Fibroblast of skin of left biceps (primary cell): ENCODE results near the gene EVI5L.

ENCODE experiments used
- DNase-seq, 2 experiments: peaks; one replicate each; pipeline ENCODE4 v3.0.0-alpha.2; 2013; ENCODE audit warnings: low read depth in 2 of 2

EVI5L gene

DNA sequence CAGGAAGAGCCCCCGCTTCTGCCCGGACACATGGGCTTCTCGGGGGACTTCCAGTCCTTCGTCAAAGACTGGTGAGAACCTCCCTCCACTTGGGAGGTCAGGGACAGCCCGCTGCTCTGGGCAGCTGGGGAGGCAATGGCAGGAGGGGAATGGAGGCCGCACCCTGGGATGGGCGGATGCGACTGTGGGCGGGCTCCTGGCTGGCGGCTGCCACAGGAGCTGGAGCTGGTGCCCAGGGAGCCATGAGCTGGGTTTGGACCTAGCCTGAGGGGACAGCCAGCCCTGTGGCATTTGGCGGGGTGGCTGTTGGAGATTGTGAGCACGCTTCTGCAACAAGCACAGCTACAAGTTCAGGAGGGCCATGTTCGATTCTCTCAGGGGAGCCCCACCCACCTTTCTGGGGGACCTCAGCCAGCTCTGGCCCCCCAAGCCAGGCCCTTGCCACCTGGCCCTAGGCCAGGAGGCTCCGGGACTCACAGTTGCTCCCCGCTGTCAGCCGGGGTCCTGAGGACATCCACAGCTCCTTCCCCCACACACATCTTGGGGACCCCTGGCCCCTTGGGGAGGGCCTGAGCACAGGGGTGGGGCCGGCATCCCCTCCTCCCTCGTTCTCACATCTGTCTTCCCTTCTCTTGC is 81.6 kb downstream of the EVI5L start:
- DNase-seq: no peak

DNA sequence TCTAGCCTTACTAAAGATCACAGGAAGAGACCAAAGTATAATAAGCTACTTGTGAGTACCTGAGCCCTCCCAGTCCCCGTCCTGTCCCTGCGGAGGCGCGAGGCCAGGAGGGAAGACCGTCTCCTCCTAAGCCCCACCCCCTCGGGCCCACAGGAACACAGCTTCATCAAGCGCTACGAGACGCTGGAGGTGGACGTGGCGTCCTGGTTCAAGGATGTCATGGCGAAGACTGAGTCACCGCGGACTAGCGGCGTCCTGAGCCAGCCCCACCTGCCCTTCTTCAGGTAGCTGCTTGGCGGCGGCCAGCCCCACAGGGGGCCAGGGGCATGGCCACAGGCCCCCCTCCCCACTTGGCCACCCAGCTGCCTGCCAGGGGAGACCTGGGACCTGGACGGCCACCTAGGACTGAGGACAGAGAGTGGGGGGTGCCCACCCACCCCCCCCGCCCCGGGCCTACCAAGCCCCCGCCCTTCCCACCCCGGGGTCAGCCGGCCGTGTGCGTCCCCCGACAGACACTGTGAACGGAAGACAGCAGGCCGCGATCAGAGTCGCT is 82.2 kb downstream of the EVI5L start:
- no peak for DNase-seq

DNA sequence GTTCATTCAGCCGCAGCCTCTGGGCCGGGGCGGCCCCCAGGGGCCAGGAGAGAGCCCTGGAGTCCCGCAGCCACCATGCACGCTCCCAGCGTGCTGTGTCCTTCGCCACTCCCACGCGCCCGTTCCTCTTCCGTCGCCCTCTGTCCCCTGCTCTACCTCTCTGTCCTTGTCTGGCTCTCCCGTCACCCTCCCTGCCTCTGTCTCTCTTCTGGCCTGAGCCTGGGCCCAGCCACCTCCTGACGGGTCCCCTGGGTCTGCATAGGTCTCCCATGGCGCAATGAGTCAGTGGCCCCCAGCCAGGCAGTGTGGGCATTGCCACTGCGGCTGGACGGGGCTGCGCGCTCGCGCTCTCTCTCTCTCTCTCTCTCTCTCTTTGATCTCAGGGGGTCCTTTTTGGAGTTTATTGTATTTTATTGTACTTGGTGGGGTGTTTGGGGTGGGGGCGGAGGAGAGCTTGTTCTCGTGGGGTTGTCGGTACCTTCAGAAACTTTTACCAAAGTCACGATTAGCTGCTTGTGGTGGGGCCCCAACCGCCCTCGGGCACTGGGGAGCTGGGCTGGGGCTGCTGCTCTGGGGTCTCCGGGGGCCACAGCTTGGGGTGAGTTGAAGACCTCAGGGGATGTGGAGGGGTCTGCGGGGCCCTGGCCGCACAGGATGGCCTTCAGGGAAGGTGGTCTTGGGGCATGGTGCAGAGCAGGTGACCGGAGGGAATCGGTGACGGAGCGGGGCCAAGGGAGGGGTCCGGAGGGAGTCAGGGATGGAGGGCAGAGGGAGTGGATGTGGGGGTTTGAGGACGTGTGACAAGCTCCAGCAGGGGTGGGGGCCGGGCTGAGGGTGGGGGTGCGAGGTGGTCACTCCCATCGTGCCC is 82.9 kb downstream of the EVI5L start:
- DNase-seq: no peak

DNA sequence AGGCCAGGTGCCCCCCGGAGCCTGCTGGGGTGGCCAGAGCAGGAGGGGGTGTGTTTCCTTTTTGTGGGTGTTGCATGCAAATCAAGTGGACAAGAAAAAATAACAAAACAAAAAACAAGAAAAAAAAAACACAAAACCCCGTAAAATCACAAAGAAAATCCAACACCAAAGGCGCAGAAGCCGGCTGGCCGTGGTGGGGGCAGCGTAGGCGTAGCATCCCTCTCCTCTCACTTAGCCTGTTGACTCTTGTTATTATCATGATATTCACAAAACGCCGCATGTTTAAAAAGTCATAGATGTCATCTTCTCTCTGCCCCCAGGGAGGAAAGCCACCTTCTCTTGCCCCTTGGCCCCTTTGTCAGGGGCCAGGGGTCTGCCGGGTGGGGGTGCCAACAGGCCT is 83.6 kb downstream of the EVI5L start:
- no peak for DNase-seq

DNA sequence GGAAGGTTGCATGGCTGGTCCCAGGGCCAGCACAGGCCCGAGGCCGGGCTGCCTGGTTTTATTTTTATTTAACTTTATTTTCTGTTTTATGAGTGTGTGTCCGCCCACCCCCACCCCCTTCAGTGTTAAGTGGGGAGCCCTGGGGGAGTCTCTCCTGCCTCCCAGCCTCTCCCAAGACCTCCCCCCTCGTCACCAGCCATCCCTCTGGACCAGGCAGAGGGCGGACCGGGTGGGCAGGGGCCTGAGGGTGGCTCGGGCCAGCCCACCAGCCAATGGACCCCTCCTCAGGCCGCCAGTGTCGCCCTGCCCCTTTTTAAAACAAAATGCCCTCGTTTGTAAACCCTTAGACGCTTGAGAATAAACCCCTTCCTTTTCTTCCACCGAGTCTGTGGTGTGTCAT is 84.1 kb downstream of the EVI5L start:
- no peak for DNase-seq
